COLO829 (cell line): Measurements from ENCODE around the gene PRR23E.

Experiments
- DNase-seq: peaks from one replicate; pipeline ENCODE4 v3.0.0; 2012; ENCODE audit warnings: low spot score

The PRR23E gene

GRCh38 chr3:127228866-127229265, 35.9 kb downstream of the PRR23E start:
- no peak for DNase-seq

GRCh38 chr3:127233371-127233770, 40.4 kb downstream of the PRR23E start:
- DNase-seq, result no peak

GRCh38 chr3:127234778-127235177, 41.8 kb downstream of the PRR23E start:
- DNase-seq, result no peak

GRCh38 chr3:127235706-127236105, 42.8 kb downstream of the PRR23E start:
- DNase-seq, result no peak

GRCh38 chr3:127237835-127238234, 44.9 kb downstream of the PRR23E start:
- DNase-seq, result no peak

GRCh38 chr3:127238602-127239001, 45.7 kb downstream of the PRR23E start:
- no peak for DNase-seq

- DNase-seq, result no peak
Observed at GRCh38 chr3:127247292-127247691, 54.4 kb downstream of the PRR23E start.
